Femur (tissue), 1 donor: ENCODE results near the gene SP110.

Experiments
- DNase-seq: peaks from one replicate; pipeline ENCODE4 v3.0.0-alpha.2; 2017

Gene SP110

DNA sequence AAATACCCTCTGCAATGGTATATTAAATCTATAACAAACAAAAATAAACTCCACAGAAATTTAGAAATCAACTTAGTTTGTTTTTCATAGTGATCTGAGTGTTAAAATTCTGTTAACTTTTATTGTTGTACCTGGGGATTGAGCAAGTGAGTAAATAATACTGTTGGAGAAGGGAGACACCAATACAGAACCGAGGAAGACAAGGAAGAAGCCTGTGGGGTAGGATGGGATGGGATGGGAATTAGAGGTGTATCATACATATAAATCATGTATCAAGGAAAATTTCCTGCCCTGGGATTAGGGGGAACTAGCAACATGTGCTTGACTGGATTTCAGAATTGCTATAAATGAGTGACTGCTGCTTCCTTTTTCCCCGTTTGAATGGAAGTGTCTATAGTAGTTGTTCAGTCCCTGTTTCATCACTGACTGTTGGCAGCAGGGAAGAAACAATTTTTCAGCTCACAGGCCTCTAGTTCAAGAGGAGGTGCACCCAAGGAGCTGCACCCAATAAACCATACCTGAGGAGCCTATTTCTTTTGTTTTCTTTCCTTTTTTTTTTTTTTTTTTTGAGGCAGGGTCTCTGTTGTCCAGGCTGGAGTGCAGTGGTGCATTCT, 53.1 kb downstream of the SP110 start:
- no peak for DNase-seq

DNA sequence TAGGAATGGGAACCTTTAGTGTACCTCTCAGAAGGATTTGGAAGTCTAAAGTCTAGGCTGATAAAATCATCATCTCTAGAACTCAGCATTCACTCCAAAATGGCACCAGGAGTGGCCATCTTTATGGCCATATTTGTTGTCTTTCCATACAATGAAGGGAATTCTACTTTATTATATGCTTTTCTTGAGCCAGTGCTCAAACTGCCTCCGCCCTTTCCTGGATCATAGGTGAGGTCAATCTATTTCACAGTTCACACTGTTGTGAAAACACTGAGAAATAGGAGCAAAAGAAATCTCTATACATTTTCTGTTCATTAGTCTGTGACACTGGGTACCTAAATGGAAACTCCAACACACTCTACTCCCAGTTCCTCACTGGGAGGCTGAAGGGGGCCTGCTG, 55.6 kb downstream of the SP110 start:
- no peak for DNase-seq

DNA sequence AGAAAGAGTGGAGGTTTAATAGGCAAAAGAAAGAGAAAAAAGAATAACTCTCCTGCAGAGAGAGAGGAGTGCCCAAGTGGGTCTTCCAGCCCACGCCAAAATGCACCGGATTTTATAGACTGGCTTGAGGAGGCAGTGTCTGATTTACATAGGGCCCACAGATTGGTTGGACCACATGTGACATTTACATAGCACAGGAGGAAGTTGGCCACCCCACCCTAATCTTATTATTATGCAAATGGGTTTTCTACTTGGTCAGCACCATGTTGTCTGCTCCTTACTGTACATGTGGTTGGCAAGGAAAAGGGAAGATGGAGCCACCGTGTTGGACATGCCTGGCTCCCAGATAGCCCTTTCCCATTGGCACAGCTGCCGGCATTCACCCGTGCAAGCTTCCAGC, 56.8 kb downstream of the SP110 start:
- no peak for DNase-seq

DNA sequence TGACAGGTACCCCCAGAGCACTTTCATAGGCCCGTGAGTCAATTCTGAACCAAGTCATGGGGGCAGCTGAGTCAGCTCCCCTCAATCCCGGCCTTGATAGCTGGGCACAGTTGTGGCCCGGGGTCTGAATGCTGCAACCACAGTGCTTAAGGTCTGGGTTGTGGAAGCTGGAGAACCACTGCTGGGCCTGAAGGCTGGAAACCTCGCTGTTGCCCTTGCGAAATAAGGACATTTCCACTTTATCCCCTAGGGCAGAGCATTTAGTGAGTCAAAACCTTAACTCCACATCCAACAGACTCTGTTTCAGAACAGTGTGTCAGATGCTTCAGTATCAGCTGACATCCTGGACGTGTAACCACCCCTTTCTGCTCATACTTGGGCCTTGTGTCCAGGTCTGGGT, 58.6 kb downstream of the SP110 start:
- DNase-seq: no peak

DNA sequence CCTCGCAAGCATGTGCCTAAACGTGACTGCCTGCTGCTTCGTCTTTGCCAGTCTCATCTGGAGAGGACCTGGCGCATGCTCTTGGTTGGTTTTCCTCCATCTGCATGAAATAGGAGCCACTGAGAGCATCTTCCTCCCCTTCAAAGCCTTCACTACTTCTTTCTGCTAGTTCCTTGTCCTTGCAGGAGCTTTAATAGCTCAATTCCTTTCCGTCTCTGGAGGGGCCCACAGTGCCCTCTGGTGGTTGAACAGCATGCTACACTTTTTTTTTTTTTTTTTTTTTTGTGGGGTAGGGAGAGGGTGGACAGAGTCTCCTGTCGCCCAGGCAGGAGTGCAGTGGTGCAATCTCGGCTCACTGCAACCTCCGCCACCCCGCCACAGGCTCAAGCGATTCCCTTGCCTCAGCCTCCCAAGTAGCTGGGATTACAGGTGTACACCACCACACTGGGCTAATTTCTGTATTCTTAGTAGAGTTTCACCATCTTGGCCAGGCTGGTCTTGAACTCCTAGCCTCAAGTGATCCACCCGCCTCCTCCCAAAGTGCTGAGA, 59.6 kb downstream of the SP110 start:
- peak; percentile 47 for DNase-seq

DNA sequence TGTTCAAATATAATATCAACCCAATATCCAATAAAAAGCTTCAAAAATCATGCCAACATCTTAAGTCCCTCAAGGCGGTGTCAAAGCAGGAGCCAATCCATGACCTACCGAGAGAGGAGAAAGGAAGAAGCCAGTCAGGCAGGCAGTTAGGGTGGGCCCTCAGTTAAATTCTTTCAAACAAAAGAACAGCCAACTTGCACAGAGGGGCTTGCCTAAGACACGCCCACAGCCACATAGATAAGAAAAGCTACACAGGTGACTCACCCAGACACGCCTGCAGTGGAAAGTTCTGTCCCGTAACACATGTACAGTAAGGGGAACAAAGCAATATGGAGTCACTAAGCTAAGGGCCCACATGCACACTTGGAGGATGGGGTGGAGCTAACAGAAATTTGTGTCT, 61.3 kb downstream of the SP110 start:
- DNase-seq: no peak

DNA sequence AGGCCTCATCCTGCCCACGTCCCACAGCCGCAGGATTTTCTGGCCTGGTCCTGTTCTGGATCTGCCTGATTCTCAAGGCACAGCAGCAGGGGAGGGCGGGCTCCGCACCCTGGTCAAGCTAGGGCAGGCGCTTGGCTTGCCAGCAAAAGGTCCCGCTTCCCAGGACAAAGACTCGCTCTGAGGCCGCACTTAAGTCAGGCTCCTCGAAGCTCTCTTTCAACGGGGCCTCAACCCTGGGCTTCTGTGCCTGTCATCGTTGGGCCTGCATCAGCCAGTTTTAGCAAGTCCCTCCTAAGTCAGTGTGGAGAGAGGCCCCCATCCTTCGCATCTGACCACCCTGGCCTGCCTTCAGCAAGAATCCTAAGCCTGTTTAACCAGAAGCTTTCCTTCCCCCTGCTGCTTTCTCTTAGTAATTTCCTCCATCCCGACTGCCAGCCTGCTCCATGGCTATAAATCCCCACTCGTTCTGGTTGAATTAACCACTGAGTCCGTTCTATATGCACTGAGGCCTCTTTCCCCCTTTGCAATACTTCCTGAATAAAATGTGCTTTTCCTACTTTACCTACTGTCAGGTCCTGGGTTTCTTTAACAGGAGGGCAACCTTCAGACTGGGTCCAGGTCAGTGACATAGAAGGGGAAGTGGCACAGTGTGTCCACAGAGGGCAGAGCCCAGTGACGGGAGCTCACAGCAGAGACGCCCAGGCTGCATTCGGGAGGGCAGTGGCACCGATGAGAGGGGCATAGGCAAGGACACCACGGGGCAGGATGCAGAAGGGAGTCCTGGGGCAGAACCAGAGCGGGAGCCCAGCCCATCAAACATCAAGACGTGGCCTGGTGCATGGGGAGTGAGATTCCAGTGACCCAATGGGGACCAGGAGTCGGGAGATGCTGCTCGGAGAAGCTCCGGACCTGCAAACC, 62.7 kb downstream of the SP110 start:
- no peak for DNase-seq

DNA sequence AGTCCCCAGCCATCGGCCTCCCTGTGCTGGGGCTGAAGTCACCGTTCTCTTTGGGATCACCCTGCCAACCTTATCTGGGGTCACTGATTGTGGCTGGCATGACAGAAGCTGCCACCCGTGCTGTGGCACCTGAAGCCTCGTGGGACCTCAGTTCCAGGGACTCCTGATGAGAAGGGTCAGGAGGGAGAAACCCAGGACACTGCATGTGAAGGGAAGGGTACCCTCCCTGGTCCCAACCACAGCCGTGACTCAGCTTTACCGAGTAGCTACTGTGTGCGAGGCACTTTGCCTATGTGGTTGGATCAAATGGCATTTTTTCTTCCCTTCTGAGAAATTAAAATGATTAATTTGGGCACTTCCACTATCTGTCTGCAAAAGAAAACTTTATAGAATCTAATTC, 64.4 kb downstream of the SP110 start:
- no peak for DNase-seq

DNA sequence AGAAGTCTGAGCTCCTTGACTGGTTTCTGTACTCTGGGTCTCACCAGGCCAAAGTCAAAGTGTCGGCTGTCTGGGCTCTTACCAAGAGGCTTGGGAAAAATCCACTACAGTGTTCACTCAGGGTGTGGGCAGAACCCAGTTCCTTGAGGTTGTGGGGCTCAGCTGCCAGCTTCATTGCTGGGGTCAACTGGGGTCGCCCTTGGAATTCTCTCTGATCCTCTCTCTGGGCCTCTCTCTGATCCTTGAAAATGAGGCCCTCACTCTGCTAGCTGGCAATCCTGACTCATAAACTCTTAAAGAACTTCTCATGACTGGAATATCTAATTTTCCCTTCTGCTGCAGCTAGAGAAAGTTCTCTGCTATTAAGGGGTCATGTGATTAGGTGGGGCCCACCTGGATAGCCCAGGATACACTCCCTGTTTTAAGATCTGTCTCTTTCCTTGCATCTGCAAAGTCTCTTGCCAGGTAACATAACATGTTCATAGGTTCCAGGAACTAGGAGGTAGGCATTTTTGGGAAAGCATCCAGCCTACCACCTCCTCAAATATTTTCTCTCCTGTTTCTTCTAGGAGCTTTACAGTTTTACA, 66.3 kb downstream of the SP110 start:
- no peak for DNase-seq

DNA sequence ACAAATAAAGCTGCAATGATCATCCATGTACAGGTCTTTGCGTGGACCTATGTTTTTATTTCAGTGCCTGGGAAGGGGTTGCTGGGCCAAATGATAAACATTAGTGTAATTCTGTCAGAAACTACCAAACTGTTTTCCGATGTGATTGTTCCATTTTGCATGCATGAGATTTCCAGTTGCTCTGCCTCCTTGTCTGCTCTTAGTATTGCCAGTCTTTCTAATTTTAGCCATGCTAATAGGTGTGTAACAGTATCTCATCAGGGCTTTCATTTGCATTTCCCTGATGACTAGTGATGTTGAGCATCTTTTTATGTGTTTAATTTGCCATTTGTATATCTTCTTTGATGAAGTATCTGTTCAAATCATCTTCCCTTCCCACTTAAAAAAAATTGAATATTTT, 67.5 kb downstream of the SP110 start:
- no peak for DNase-seq

DNA sequence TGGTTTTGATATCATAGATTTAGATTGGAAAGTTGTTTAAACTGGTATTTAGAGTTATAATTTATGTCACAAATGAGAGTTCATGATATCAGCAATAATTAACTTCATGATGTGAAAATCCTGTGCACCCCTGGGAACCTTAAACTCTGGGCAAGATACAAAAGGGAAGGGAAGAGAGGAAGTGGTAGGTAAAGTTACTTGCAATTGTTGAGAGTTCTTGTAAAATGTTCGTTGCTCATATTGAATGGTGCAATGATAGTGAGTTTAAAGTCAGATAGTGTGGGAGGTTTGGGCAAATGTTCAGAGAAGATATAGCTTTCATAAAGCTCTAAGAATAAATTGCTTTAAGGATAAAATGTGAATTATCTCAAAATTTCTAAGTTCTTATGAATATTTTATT, 75.4 kb downstream of the SP110 start:
- no peak for DNase-seq

DNA sequence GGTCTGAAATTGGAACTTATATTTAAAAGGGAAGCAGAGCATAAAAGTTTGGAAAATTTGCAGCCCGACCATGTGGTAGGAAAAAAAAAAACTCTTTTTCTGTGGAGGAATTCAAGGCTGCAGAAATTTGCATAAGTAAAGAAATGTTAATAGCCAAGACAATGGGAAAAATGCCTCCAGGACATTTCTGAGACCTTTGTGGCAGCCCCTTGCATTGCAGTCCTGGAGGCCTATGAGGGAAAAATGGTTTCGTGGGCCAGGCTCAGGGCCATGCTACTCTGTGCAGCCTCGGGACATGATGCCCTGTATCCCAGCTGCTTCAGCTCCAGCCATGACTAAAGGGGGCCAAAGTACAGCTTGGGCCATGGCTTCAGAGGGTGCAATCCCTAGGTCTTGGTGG, 79.1 kb downstream of the SP110 start:
- no peak for DNase-seq

DNA sequence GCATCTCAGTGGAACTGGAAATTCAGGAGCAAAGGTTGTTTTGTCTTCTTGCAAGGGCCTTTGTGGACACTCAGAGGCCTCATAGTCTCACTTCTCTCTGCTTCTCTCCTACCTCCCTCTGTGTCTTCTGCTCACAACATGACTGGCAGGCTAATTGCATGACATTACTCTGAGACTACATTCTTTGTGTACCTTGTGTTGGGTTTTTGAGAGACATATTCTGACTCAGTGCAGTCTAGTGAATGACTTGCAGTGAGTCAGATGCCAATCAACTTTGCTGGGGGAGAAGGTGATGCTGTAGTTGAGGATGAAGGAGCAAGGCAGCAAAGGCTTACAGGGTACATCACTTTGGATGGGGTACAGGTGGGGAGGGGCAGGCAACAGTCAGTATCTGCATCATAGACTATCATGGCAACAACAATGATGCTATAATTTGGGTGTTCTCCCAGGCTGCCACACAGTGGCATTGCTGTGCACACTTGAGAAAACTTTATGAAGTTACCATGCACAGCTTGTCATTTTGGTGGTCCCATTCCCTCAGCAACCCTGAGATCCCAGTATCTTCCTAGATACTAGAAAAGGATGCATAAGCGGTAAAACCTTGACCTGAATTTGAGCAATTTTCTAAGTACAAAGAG, 81.8 kb downstream of the SP110 start:
- no peak for DNase-seq

DNA sequence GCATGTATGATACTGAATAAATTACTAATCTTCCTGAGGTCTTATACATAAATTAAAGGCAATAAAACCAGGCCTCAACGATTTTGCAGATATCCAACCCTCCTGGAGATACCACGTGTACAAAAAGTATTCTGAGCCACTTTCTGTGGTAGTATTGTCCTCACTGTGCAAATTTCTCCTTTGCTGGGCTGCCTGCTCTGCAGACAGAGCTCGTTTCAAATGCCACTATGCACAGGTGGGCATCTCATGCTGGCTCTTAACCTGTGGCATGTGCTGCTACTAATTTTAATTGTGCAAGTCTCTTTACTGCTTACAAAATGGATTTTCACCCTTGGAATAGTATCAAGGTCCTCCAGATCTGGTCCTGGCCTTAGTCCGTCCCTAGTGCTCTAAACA, 84.7 kb downstream of the SP110 start:
- DNase-seq: no peak

DNA sequence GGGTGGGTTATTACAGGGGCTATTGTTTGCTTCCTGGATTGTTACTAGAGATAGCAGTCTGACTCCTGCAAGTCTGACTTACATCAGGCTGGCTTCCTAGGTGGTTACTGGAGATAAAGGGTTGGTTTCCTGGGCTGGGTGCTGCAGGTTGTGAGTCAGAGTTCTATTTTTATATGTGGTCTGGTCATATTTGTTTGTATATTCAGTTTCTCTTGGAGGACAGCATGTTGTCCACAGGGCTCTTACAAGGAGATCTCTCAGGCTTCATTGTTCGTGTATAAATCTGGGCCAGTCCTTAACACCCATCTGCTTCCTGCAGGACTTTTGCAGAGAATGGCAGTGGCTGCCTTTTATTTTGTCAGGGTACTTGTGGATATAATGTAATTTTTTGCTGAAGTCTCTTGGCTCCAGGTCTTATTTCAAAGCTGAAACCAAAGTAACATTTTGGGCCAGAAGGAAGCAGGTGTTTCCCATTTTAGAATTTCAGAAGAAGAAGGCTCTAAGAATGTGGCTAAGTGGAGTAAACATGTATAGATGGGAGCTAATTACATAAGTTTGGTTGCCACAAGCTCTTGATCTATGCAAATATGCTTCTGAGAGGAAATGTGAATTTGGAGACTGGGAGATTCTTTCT, 85.2 kb downstream of the SP110 start:
- no peak for DNase-seq

DNA sequence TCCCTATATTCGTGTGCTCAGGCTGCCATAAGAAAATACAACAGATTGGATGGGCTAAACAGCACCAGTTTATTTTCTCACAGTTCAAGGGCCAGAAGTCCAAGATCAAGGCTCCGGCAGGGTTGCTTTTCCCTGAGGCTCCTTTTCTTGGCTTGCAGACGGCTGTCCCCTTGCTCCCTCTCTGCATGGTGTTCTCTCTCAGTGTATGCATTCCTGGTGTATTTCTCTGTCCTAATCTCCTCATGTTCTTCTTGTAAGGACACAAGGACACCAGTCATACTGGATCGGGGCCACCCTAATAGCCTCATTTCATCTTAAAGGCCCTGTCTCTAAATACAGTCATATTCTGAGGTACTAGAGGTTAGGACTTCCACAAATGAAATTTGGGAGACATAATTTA, 88.4 kb downstream of the SP110 start:
- DNase-seq: no peak

DNA sequence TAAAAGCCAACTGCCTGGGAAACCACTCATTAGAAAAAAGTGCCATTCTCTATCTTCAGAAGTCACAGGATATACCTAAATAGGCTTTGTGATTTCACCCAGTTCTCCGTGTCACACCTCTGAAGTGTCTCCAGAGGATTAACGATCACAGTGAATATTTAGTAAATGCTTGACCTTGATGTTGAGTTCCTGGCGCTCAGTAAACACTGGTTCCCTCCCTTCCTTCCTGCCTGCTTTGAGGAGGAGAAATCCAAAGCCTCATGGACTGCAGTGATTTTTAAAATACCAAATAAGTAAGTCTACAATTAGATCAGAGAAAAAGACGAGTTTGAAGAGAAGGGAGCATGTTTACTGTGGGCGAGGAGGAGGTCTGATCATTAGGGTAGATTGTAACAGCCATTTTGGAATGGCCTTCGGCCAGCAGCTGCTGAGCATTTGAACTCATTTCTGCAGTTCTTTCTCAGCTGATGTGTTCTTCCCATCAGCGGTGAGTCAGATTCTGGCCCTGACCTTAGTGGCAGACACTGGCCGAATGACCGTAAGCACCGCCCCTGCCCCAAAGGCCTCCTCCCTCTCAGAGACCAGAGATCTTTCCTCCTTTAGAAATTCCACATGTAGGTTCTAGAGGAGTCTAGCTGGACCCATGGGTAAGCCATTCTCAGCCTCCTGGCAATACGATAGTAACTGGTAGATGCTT, 89.0 kb downstream of the SP110 start:
- peak; percentile 68 for DNase-seq

DNA sequence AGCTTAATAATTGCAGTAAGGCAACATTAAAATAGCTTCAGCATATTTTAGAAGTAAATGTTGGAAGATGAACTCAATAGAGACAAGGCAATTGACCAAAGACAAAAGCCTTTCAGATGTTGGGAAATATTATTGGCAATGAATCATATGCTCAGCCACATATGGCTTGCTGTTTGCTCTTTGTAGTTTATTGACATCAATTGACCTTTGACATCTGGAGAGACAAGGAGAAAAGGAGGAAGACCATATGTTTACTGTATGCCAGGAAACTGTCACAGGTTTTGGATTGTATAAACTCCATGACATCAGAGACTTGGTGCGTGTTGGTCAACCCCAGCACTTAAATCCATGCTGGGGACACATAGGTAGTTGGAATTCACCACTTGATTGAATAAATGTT, 90.4 kb downstream of the SP110 start:
- DNase-seq: no peak

DNA sequence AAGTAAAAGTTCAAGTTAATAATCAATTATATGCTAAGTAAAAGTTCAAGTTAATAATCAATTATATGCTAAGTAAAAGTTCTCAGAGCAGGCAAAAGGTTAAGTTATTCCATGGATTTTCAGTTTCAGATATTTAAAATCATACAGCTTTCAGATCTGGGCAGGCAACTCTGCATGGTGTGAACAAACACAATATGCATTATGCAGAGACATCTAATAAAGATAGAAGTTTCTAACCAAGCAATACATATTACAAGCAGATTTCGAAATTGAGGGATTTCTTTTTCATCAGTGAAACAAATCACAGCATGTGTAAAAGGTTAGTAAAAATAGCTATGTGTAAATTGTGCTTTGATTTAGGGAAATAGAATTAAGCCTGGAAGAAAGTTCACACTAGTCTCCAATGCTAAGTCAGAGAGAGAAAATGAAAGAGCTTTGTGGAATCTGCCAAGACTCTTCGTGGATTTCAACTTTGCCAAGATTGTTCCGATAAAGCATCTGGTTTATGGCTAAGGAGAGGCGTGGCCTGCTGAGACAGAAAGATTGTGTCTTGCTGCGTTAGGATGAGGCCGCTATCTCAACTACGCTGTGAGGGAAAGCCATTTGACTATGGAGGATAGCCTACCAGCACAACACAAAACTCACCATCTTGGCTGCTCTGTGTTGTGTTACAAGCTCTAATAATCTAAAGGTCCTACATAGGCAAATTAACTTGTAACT, 91.0 kb downstream of the SP110 start:
- DNase-seq: no peak

DNA sequence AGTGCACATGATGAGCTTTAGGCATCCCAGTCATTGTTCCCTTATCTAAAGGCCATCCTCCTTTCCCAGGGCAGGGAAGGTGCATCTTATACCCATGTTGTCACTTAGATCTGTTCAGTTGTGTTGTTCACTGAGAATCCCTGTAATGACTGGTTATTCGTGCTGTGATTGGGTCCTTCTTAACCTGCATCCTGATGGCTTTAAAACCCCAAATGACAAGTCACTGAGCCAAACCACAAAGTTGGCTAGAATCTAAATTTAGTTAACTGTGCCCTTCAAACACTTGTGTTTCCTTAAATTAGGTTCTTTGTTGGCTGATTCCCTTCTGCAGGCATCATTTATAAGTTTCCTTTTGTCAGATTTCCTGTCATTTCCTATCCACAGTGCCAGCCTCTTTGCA, 92.6 kb downstream of the SP110 start:
- no peak for DNase-seq

DNA sequence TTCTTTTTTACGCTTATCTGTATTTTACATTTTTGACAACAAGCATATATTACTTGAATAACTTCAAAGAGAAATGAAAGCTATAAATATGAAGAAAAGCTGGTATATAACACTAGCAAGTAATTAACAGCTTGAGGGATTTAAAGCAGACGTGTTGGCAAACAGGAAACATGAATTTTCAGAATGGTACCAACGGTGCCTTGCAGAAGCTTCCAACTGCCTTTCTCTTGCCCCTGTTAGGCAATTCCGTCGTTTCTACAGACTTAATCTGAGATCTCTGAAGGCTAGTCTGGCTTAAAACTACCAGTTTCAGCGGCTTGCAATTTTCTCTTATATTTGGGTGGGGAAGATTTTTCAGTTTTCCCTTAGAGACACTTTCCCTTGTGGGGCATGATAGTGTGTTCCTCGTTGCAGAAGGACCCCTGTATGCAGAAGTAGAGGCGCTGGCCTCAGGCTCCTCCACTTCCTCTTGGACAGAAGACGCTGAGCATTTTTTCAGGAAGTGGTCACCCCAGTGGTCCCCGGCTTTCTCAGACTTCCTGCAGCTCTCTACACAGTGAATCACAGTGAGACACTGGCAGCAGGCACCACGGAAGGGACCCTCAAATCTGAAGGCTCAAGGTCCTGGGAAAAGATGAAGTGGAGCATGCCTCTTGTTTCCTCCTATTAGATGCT, 94.9 kb downstream of the SP110 start:
- DNase-seq: peak; percentile 51
